NCI-H1930 (cell line): Measurements from ENCODE around the gene PRR7.

ENCODE experiments used
- DNase-seq, 2 experiments: peaks; one replicate each; lab custom pipeline; 2025; lab: John Stamatoyannopoulos, UW

The PRR7 gene

DNA sequence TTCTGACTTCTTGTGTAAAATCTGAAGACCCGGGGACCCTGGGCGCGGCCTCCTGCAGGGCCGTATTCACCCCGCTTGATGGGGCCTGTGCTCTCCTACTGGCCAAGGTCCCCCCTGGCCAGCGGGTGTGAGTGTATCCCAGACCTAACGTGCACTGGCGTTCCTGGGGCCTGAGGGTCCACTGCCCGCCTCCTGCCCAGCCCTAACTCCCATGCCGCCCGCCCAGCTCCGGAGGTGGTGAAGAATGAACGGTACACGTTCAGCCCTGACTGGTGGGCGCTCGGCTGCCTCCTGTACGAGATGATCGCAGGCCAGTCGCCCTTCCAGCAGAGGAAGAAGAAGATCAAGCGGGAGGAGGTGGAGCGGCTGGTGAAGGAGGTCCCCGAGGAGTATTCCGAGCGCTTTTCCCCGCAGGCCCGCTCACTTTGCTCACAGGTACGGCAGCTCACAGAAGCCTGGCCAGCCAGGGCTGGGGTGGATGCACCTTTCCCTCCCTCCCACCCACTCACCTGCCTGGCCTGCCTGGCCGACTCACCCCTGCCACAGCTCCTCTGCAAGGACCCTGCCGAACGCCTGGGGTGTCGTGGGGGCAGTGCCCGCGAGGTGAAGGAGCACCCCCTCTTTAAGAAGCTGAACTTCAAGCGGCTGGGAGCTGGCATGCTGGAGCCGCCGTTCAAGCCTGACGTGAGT lies 10.6 kb upstream of the PRR7 start:
- DNase-seq = no peak

GRCh38 chr5:177437623-177438022 lies 9.0 kb upstream of the PRR7 start:
- no peak for DNase-seq

DNA sequence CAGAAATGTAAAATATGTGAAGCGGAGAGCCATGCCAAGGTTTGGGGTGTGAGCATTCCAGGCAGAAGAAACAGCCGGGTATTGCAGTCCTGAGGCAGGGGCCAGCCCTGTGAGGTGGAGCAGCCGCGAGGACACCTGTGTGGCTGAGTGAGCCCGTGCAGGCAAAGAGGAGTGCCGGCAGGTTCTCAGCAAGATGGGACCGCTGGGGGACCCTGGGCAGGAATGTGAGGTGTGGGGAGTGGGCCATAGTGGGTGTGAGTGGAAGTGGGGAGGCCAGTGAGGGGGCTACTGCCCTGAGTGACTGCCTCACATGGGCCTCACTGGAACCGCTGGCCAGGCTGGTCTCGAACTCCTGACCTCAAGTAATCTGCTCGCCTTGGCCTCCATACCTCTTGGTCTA lies 8.1 kb upstream of the PRR7 start:
- DNase-seq = no peak

DNA sequence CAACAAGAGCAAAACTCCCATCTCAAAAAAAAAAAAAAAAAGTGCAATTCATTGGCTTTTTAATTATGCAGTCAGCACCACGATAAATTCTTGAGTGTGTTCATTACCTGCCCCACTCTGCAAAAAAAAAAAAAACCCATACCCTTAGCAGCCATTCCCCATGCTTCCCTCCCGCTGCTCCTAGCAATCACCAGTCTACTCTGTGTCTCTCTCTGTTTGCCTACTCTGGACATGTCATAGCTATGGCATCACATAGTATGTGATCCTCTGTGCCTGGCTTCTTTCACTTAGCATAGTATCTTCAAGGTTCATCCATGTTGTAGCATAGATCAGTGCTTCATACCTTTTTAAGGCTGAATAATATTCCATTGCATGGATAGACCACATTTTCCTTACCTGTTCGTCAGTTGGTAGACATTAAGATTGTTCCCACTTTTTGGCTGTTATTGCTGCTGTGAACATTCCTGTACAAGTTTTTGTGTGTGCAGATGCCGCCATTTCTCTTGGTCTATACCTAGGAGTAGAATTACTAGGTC lies 7.0 kb upstream of the PRR7 start:
- no peak for DNase-seq

- DNase-seq = no peak
These were observed 6.2 kb upstream of the PRR7 start for GRCh38 chr5:177440211-177440989.

GRCh38 chr5:177440990-177441780 lies 5.4 kb upstream of the PRR7 start:
- DNase-seq = no peak

DNA sequence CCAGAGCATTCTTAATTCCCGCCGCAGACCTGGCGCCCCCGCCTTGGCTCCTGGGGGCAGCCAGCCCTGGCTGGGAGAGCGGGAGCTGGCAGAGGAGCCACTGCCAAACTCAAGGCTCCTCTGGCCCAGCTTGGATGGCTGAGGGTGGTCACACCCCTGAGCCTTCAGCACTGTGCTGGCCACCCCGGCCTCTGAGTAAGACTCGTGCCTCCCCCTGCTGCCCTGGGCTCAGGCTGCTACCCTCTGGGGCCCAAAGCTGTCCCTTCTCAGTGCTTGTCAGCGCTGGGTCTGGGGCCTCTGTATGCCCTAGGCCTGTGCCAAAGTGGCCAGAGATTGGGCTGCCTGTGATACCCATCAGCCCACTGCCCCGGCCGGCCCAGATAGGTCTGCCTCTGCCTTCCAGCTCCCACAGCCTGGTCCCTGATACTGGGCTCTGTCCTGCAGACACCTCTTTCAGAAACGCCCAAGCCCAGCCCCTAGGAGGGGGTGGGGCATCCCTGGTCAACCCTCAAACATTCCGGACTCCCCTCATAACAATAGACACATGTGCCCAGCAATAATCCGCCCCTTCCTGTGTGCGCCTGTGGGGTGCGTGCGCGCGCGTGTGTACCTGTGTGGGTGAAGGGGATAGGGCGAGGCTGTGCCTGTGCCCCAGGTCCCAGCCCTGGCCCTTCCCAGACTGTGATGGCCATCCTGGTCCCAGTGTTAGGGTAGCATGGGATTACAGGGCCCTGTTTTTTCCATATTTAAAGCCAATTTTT lies 4.4 kb upstream of the PRR7 start:
- no peak for DNase-seq

GRCh38 chr5:177443144-177443983 lies 3.2 kb upstream of the PRR7 start:
- no peak for DNase-seq

GRCh38 chr5:177444106-177445051 lies 2.2 kb upstream of the PRR7 start:
- no peak for DNase-seq

GRCh38 chr5:177445052-177445916 lies 1.3 kb upstream of the PRR7 start:
- no peak for DNase-seq

- DNase-seq = no peak
These were observed 756 bp upstream of the PRR7 start for GRCh38 chr5:177445917-177446199.

DNA sequence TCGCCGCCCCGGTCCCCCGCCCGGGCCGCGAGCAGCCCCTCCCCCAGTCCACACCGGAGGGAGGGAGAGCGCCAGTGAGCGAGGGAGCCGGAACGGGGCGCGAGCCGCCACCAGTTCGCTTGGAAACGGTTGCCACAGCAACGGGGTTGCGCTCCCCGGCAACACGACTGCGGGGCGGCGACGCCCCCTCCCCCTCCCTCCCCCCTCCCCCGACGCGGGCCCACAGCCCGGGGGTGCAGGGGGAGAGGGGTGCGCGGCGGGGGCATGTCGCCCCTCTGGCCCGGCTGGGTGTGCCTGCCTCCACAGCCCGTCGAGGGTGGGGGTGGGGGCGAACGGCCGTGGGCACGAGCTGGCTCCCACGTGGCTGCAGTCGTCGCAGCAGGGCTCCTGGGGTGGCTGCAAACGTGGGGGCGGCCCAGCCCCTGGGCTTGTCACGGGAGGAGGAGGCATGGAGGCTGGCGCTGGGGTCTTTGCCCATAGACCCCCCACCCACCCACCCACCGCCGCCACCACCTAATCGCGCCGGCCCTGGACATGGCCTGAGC lies 524 bp downstream of the PRR7 start:
- peak; percentile 47 to 68 for DNase-seq

- no peak for DNase-seq
These were observed 1.1 kb downstream of the PRR7 start for GRCh38 chr5:177447611-177448243.

DNA sequence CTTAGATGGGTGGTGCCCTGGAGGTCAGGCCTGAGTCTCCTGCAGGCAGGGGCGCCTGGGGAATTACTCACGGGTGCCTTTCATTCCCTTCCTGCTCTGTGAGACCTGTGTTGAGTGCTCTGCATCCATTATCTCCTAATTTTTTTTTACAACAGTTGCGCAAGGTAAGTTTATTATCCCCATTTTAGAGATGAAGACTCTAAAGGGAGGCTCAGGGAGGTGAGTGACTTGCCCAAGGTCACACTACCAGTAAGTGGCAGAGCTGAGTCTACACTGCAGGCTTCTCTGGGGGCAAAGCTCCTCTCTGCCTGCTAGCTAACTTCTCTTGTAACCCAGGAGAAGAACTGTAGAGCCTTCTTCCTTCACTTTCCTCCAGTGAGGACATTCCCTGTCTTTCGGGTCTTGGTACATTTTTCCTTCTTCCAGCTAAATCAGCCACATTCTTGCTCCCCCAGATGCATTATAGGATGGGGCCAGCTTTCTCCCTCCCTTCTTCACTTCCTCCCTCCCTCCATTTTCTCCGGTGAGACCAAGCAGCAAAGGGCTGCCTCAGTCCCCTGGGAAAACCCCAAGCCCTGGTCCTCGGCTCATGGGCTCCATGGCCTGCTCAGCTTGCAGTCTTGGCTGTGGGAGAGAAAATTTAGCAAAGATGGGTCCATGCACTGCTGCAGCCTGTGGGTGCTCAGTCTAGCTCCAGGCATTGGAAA lies 1.8 kb downstream of the PRR7 start:
- DNase-seq = no peak

GRCh38 chr5:177449140-177450061 lies 2.8 kb downstream of the PRR7 start:
- DNase-seq = no peak

- no peak for DNase-seq
These were observed 4.2 kb downstream of the PRR7 start for GRCh38 chr5:177450667-177451424.
